HG03521 (cell line): ENCODE data around the gene VCAN.

Experiments used
- ATAC-seq: cut with Tn5 transposase; IDR thresholded peaks from one replicate; pipeline ENCODE4 v1.9.1; 2021; ENCODE audit warnings: mild to moderate bottlenecking, moderate library complexity; ENCODE audit not compliant: unreplicated experiment

Gene VCAN

GRCh38 chr5:83467371-83468035 lies 4.0 kb upstream of the VCAN start:
- no peak for ATAC-seq

GRCh38 chr5:83469075-83469474 lies 2.5 kb upstream of the VCAN start:
- no peak for ATAC-seq

DNA sequence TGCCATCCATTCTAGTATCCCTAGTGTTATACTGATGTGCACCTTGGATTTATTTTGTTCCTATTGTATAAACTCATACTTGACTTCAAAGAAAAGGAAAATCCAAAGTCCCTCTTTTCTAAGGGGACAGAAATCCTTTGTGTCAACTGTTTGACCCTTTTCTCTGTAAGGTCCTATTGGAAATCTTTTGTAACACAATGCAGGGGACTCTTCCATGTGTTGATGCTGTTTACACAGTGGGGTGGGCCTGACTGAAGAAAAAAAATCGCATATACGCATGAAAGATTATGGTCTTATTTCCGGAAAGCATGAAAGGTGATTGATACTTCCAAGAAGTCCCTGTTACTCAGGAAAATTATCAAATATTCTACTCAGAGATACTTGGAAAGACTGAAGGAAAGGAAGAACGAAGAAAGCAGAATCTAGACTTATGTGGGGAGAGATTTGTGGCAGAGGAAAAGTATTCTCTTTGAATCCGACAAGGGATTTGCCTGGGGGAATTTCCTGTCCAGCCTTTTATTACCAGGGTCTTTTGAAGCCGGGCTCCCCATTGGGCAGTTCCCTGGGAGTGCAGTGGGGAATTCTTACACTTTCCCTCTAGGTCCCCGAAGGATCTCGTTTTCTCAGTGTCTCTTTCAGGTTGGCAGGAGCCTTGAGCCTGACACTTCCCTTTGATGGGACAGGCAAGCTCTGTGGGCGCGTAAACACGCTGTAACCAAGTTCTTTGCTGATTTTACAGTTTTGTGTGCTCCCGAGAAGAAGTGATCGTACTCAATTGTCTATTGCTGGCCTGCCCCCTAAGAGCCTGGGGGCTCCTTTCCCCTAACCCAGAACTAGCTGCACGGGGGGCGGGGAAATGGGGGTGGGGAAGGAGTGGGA lies 779 bp upstream of the VCAN start:
- ATAC-seq: no peak

DNA sequence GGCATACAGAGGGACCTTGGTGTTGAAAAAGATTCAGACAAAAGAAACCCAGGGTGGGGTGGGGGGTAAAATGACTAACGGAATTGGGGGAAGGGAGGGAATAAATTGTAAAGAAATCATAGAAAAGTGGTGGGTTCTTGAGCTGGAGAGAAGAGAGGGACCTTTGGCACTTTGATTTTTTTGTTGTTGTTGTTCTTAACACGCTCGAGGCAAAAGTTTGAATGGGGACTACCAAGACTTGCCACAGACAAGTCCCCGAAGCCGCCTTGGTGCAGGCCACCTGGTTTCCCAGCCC lies 616 bp downstream of the VCAN start:
- no peak for ATAC-seq

- ATAC-seq: peak; percentile 49
Observed at GRCh38 chr5:83472508-83473345, 1.2 kb downstream of the VCAN start.

DNA sequence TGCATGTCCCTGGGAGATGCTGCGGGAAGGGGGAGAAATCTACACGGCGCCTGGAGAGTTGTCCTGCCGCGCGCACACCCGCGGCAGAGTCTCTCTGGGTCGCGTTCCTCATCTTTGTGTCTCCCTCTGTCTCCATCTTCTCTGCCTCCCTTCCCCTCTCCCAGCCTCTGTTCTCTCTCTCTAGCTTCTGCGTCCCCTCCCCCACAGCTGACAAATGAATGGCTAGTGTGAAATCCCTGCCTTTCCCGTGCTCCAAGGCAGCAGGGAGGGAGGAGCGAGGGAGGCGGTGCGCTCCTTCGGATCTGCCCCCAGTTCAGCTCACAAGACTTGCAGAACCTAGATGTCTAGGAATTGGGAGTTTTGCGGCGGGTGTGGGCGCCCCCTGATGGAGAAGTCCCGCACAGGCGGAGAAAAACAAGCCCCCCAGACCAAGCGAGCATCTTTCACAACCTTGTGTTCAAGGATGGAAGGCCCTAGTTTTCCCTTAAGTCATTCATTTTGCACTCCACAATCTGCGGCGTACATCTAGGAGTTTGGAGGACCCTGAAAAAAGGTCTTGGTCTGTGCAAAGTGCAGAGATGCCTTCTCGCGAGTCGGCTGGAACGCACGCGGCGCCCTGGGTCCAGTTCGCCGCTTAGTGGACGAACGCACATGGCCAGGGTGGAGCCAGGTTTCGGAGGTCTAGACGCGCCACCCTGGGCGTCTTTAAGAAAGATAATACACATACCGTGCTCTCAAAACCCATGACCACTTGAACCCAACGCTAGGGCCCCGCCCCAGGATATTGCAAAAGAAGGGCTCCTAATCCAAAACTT lies 2.0 kb downstream of the VCAN start:
- peak; percentile 56 for ATAC-seq

- peak; percentile 38 for ATAC-seq
Observed at GRCh38 chr5:83474161-83474796, 2.7 kb downstream of the VCAN start.

GRCh38 chr5:83474991-83475390 lies 3.4 kb downstream of the VCAN start:
- ATAC-seq: no peak

DNA sequence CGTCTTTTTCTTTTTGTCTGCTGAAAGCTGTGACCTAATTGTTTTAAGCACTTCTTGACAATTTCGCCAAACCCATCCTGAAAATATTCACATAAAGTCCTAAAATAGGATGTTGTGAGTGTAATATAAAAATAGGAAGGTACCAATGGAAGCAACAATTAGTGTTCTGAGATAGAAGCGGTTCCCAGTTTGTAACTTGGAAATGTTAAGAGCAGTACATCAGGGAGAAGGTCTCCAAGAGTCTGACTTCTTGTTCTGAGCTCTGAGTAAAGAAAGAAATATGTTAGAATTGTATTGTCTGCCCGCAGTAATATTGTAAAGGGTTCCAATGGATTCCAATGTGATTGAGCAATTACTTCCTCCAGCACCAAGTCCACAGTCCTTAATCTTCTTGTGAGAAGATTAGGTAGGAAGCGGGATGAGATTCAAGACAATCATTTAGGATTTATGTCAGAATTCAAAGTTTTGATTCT lies 3.9 kb downstream of the VCAN start:
- no peak for ATAC-seq

GRCh38 chr5:83475935-83476814 lies 4.6 kb downstream of the VCAN start:
- ATAC-seq: no peak

DNA sequence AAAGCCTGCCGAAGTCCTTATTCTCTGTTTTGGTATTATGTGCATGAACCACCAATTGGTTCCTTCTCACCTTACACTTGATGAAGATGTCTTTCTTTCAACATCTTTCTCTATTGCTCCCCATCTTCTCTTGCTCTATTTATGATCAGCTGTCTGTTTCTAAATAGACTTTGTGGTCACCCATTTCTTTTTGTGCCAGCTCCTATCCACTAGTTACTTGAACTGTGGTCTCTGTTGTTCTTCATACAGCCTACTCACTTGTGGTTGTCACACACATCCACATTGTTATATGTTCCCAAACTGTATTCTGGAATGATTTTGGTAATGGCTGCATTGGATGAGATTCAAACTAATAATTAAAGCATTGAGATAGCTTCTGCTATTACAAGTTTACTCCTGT lies 11.4 kb downstream of the VCAN start:
- ATAC-seq: no peak

DNA sequence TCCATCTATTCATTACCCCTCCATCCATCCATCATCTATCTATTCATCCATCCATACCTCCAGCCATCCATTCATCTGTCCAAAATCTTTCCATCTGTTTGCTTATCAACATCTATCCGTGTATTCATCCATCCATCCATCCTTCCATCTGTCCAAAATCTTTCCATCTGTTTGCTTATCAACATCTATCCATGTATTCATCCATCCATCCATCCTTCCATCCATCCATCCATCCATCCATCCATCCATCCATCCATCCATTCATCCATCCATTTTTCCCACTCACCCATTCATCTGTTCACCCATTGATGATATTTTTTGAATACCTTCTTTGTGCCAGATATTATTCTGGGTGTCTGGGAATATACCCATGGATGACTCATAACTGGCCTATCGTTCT lies 12.8 kb downstream of the VCAN start:
- ATAC-seq: no peak

DNA sequence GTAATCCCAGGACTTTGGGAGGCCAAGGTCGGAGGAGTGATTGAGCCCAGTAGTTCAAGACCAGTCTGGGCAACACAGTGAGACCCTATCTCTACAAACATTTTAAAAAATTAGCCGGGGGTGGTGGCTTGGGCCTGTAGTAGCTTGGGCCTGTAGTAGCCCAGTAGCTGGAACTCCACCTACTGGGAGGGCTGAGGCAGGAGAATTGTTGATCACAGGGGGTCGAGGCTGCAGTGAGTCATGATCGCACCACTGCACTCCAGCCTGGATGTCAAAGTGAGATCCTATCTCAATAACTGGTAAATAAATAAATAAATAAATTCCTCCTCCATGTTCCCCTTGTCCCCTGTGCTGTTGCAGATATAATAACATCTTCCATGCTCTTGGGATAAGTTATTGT lies 14.3 kb downstream of the VCAN start:
- ATAC-seq: no peak

- ATAC-seq: no peak
Observed at GRCh38 chr5:83487155-83487554, 15.6 kb downstream of the VCAN start.

- ATAC-seq: no peak
Observed at GRCh38 chr5:83488271-83488670, 16.7 kb downstream of the VCAN start.

- ATAC-seq: no peak
Observed at GRCh38 chr5:83488821-83489220, 17.3 kb downstream of the VCAN start.

- ATAC-seq: no peak
Observed at GRCh38 chr5:83490203-83490602, 18.7 kb downstream of the VCAN start.

- ATAC-seq: no peak
Observed at GRCh38 chr5:83492331-83492730, 20.8 kb downstream of the VCAN start.

DNA sequence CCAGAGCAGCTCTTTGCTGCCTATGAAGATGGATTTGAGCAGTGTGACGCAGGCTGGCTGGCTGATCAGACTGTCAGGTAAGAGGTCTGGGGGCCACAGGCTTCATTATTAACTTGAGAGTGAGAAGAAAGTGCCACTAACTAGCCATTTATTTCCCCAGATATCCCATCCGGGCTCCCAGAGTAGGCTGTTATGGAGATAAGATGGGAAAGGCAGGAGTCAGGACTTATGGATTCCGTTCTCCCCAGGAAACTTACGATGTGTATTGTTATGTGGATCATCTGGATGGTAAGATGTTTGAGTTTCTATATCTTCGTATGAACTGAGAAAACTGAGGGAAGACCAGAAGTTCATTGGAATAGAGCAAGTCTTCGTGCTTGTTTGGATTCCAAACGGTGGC lies 22.1 kb downstream of the VCAN start:
- no peak for ATAC-seq
